Measurements from ENCODE around the gene TNIP3.
A peak's percentile ranks its signal among the peaks of the same experiment; 100 is the strongest.

TNIP3 gene

GRCh38 chr4:121119715-121120114, 44.4 kb downstream of the TNIP3 start:
- H3K4me3 ChIP-seq (ENCODE audit: low read length) = no peak overlapping the region
- no peak for DNase-seq (ENCODE audit: low read depth)
- no peak for TF ChIP-seq CTCF (conservative IDR thresholded peaks at IDR 0.05; ENCODE audit: low read length)

GRCh38 chr4:121118344-121118743, 45.8 kb downstream of the TNIP3 start:
- no peak for DNase-seq (ENCODE audit: low read depth)
- TF ChIP-seq CTCF (conservative IDR thresholded peaks at IDR 0.05; ENCODE audit: low read length) = no peak
- H3K4me3 ChIP-seq (ENCODE audit: low read length) = no peak overlapping the region

- no peak for DNase-seq (ENCODE audit: low read depth)
- no peak overlapping the region for H3K4me3 ChIP-seq (ENCODE audit: low read length)
- no peak for TF ChIP-seq CTCF (conservative IDR thresholded peaks at IDR 0.05; ENCODE audit: low read length)
These were observed 49.4 kb downstream of the TNIP3 start for GRCh38 chr4:121114756-121115155.

GRCh38 chr4:121112530-121112929, 51.6 kb downstream of the TNIP3 start:
- TF ChIP-seq CTCF (conservative IDR thresholded peaks at IDR 0.05; ENCODE audit: low read length) = peak; percentile 58
- no peak for DNase-seq (ENCODE audit: low read depth)
- H3K4me3 ChIP-seq (ENCODE audit: low read length) = no peak overlapping the region

- TF ChIP-seq CTCF (conservative IDR thresholded peaks at IDR 0.05; ENCODE audit: low read length) = no peak
- DNase-seq (ENCODE audit: low read depth) = no peak
- H3K4me3 ChIP-seq (ENCODE audit: low read length) = no peak overlapping the region
These were observed 55.6 kb downstream of the TNIP3 start for GRCh38 chr4:121108557-121108956.

GRCh38 chr4:121107507-121107906, 56.6 kb downstream of the TNIP3 start:
- no peak overlapping the region for H3K4me3 ChIP-seq (ENCODE audit: low read length)
- DNase-seq (ENCODE audit: low read depth) = no peak
- no peak for TF ChIP-seq CTCF (conservative IDR thresholded peaks at IDR 0.05; ENCODE audit: low read length)

GRCh38 chr4:121100093-121100775, 63.9 kb downstream of the TNIP3 start:
- H3K4me3 ChIP-seq (ENCODE audit: low read length) = no peak overlapping the region
- DNase-seq (ENCODE audit: low read depth) = no peak
- TF ChIP-seq CTCF (conservative IDR thresholded peaks at IDR 0.05; ENCODE audit: low read length) = no peak
